HL-60 (cell line): ENCODE data around the gene DPEP3.
"Not testable (repeated sequence)": the region's sequence is repeated elsewhere in the genome, so short reads cannot be mapped to it uniquely, and the experiment has no call there.

Experiments used
- DNase-seq, 2 experiments: peaks; one replicate each; pipeline ENCODE4 v3.0.0-alpha.2; 2010 to 2020; ENCODE audit warnings: low read depth in 1 of 2, low spot score in 1 of 2
- H3K27ac ChIP-seq: fragments of 250-450 bp; sonication (Bioruptor Pico); replicated peaks from 2 replicates; pipeline ENCODE4 v1.5.1; 2020; ENCODE audit warnings: mild to moderate bottlenecking, moderate library complexity
- H3K27me3 ChIP-seq: fragments of 250-450 bp; sonication (Bioruptor Pico); 2 replicates; pipeline ENCODE4 v1.5.1; 2021; ENCODE audit warnings: mild to moderate bottlenecking, moderate library complexity; ENCODE audit not compliant: insufficient read depth, poor library complexity, severe bottlenecking
- H3K4me3 ChIP-seq: replicated peaks from 2 replicates; pipeline ENCODE4 v1.5.1; 2011; ENCODE audit warnings: mild to moderate bottlenecking, control low read depth, low read length; ENCODE audit not compliant: insufficient read depth
- GABPA ChIP-seq: IDR thresholded peaks from 2 replicates; pipeline ENCODE4 v1.6.1; 2012; ENCODE audit warnings: low read depth
- POLR2AphosphoS5 ChIP-seq: IDR thresholded peaks from 2 replicates; pipeline ENCODE4 v1.6.1; 2012; ENCODE audit warnings: low read depth
- REST ChIP-seq: IDR thresholded peaks from 2 replicates; pipeline ENCODE4 v1.6.1; 2012; ENCODE audit warnings: low read depth; ENCODE audit not compliant: insufficient replicate concordance
- SPI1 ChIP-seq: IDR thresholded peaks from 2 replicates; pipeline ENCODE4 v1.6.1; 2012; ENCODE audit warnings: low read depth, mild to moderate bottlenecking, borderline replicate concordance
- TF ChIP-seq, protein P1 (sequence below): IDR thresholded peaks from one replicate; pipeline ENCODE4 v1.5.1; 2011; ENCODE audit warnings: low read length, control low read depth, inconsistent platforms; ENCODE audit not compliant: insufficient read depth

Gene DPEP3

DNA sequence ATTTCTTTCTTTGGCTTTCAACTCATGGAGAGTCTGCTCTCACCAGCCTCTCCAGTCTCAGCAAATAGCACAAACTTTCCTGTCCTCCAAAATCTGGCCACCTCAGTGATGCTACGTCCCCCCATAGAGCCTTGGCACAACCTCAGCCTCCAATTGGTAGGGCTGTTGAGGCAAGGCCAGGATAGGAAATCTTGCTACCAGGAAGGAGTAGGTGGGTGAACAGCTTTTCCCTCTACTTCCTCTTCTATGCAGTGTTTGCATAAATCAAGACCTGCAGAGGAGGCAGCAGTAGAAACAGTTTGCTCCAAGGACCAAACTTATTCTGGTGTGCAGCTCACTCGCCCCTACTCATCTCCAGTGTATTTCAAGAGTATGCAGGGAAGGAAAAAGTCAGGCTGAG, 19.7 kb upstream of the DPEP3 start:
- Histone ChIP-seq H3K27me3 (no peaks in the 10 kb centered on the region), H3K4me3 (no peak overlapping the region), H3K27ac (peak overlapping the region; percentile 89)
- DNase-seq, result peak in 1 of 2 experiments; percentile 68
- TF ChIP-seq, protein P1, sequence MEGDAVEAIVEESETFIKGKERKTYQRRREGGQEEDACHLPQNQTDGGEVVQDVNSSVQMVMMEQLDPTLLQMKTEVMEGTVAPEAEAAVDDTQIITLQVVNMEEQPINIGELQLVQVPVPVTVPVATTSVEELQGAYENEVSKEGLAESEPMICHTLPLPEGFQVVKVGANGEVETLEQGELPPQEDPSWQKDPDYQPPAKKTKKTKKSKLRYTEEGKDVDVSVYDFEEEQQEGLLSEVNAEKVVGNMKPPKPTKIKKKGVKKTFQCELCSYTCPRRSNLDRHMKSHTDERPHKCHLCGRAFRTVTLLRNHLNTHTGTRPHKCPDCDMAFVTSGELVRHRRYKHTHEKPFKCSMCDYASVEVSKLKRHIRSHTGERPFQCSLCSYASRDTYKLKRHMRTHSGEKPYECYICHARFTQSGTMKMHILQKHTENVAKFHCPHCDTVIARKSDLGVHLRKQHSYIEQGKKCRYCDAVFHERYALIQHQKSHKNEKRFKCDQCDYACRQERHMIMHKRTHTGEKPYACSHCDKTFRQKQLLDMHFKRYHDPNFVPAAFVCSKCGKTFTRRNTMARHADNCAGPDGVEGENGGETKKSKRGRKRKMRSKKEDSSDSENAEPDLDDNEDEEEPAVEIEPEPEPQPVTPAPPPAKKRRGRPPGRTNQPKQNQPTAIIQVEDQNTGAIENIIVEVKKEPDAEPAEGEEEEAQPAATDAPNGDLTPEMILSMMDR, result no peak
- TF ChIP-seq SPI1 (peak; percentile 40; the same call in 1 of the 2 replicates), GABPA (0 out of 2 replicates have a peak, but pooled peaks have one; percentile 11)

DNA sequence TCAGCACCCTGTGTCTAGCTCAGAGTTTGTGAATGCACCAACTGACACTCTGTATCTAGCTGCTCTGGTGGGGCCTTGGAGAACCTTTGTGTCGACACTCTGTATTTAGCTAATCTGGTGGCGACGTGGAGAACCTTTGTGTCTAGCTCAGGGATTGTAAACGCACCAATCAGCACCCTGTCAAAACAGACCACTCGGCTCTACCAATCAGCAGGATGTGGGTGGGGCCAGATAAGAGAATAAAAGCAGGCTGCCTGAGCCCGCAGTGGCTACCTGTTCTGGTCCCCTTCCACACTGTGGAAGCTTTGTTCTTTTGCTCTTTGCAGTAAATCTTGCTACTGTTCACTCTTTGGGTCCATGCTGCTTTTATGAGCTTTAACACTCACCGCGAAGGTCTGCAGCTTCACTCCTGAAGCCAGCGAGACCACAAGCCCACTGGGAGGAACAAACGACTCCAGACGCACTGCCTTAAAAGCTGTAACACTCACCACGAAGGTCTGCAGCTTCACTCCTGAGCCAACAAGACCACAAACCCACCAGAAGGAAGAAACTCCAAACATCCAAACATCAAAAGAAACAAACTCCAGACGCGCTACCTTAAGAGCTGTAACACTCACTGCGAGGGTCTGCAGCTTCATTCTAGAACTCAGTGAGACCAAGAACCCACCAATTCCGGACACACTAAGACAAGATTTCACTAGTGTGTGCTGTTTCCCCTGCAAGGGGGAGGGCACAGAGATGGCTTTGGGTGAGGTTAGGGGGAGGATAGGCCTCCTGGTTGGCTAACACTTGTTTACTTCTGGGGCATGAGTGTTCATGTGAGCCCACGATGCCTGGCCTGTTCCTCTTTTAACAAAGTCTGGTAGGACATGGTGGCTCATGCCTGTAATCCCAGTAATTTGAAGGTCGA, 18.7 kb upstream of the DPEP3 start, which contains the start of gene DPEP2:
TSS of gene DPEP2 (minus strand) at position 706 of the 910 bp plus-strand sequence. CDS start 6,272 bp downstream, outside the sequence.
- peak; percentile 98 for TF ChIP-seq SPI1
- TF ChIP-seq POLR2AphosphoS5, result peak; percentile 83; the same call in 1 of the 2 replicates
- not testable (repeated sequence) for H3K27me3 ChIP-seq
- Histone ChIP-seq H3K4me3 (peak within 1 kb of the TSS; percentile 27), H3K27ac (peak within 1 kb of the TSS; percentile 89)
- DNase-seq, result peak in 1 of 2 experiments; percentile 96

- H3K27ac ChIP-seq, result peak overlapping the region; percentile 89
- H3K4me3 ChIP-seq, DNase-seq, H3K27me3 ChIP-seq: not testable (repeated sequence)
Measured at GRCh38 chr16:67998231-67998778, 18.0 kb upstream of the DPEP3 start.

- Histone ChIP-seq H3K27me3 (no peaks in the 10 kb centered on the region), H3K27ac (no peak overlapping the region), H3K4me3 (no peak overlapping the region)
- no peak for TF ChIP-seq POLR2AphosphoS5
- TF ChIP-seq, protein P1, result no peak
- TF ChIP-seq REST, result no peak
- no peak for TF ChIP-seq GABPA
- no peak for TF ChIP-seq SPI1
- no peak for DNase-seq
Measured at GRCh38 chr16:67996666-67997065, 16.4 kb upstream of the DPEP3 start.

DNA sequence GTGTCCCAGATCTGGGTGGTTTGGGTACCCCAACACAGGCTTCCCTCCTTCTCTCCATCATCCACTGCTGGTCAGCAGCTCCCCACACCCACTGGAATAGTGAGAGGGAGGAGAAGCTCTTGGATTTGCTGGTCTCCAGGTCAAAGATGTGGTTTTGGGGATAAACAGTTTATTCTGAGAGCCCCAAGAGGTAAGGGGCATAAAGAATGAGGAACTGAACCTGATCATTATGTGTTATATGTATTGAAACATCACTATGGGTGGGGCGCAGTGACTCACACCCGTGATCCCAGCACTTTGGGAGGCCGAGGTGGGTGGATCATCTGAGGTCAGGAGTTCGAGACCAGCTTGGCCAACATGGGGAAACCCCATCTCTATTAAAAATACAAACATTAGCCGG, 15.1 kb upstream of the DPEP3 start:
- TF ChIP-seq SPI1, result peak; percentile 16; the same call in 1 of the 2 replicates
- TF ChIP-seq, protein P1, result no peak
- Histone ChIP-seq H3K27ac (no peak overlapping the region), H3K4me3 (no peak overlapping the region), H3K27me3 (no peaks in the 10 kb centered on the region)
- DNase-seq, result peak in 1 of 2 experiments; percentile 48

DNA sequence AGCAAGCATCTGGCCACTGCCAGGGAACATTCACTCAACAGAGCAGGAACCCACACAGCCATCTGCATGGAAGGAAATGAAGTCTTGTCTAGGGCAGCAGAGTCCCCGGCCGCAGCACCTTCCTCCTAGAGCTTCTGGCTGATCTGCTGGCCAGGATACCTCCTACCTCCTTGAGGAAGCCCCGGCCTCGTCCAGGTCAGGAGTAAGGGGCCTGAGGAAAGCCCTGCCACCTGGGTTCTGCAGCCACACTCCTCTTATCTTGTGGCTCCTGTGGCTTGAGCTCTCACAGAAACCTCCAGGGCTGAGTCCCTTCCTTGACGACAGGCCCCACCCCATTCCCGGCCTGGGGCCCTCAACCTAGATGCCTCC, 13.7 kb upstream of the DPEP3 start:
- peak; percentile 45 to 57 for DNase-seq
- not testable (repeated sequence) for H3K27me3 ChIP-seq, H3K4me3 ChIP-seq
- H3K27ac ChIP-seq, result peak overlapping the region; percentile 73
